B cell (primary cell): ENCODE data around the gene LRRC8E. TPM values are rescaled to one million over a fixed set of nuclear protein-coding genes. Genes with fewer than 3 reads are reported as not detected.
A peak's percentile ranks its signal among the peaks of the same experiment; 100 is the strongest.

ENCODE experiments used
- ATAC-seq: fragments of 200-7000 bp; cut with Tn5 transposase; one replicate; pipeline ENCODE4 v1.10.0; 2021; ENCODE audit warnings: low read depth, mild to moderate bottlenecking, moderate number of reproducible peaks, moderate library complexity
- CTCF ChIA-PET: fragments of 350-600 bp; sonication (Branson Sonifier 250); formaldehyde crosslinking; loops from one replicate; lab custom pipeline; 2021; ENCODE audit warnings: antibody characterized with exemption, inconsistent platforms; lab: Charles Lee
- POLR2A ChIA-PET: fragments of 350-600 bp; sonication (Branson Sonifier 250); formaldehyde crosslinking; loops from one replicate; lab custom pipeline; 2021; ENCODE audit warnings: antibody characterized with exemption; lab: Charles Lee
- DNase-seq: peaks from one replicate; pipeline ENCODE4 v3.0.0; 2013
- H2AFZ ChIP-seq: 2 replicates; pipeline ENCODE4 v1.6.1; 2012; ENCODE audit warnings: mild to moderate bottlenecking, low read depth, low read length; ENCODE audit not compliant: insufficient read depth, poor library complexity, severe bottlenecking
- H3K27ac ChIP-seq, 2 donors: 1 replicate in 1 of 2; 2 replicates in 1 of 2; pipeline ENCODE4 v1.5.1; 2012 to 2013; ENCODE audit warnings: low read length in 2 of 2, mild to moderate bottlenecking in 2 of 2, moderate library complexity in 1 of 2
- H3K27me3 ChIP-seq, 4 experiments: fragments of 200-600 bp in 1 of 4; sonication (generic) in 1 of 4; replicated peaks in 1 of 4; 1 replicate in 2 of 4; 2 replicates in 2 of 4; pipeline versions ENCODE4 v1.6.1 to v1.7.0; 2013 to 2016; ENCODE audit warnings: low read length in 3 of 4, mild to moderate bottlenecking in 2 of 4, mixed read lengths in 1 of 4, moderate library complexity in 1 of 4; ENCODE audit not compliant: insufficient read depth in 4 of 4, control insufficient read depth in 3 of 4; ENCODE audit errors: control extremely low read depth in 1 of 4
- H3K36me3 ChIP-seq, 2 experiments: replicated peaks in 1 of 2; 1 replicate in 1 of 2; 2 replicates in 1 of 2; pipeline versions ENCODE4 v1.6.1 to v1.7.1; 2013; ENCODE audit warnings: low read length in 1 of 2; ENCODE audit not compliant: insufficient read depth in 2 of 2, control insufficient read depth in 1 of 2; ENCODE audit errors: control extremely low read depth in 1 of 2, extremely low read depth in 1 of 2
- H3K4me1 ChIP-seq, 2 donors: fragments of 200-600 bp in 1 of 2; sonication (generic) in 1 of 2; 1 replicate in 1 of 2; 2 replicates in 1 of 2; pipeline versions ENCODE4 v1.5.1 to v1.6.1; 2013 to 2017; ENCODE audit warnings: low read length in 2 of 2; ENCODE audit not compliant: control insufficient read depth in 2 of 2, insufficient read depth in 2 of 2
- H3K4me2 ChIP-seq: replicated peaks from 2 replicates; pipeline ENCODE3; 2012; ENCODE audit warnings: mild to moderate bottlenecking, low read depth, low read length; ENCODE audit not compliant: poor library complexity, severe bottlenecking
- H3K4me3 ChIP-seq, 5 experiments: fragments of 200-600 bp in 1 of 5; sonication (generic) in 1 of 5; 1 replicate in 3 of 5; 2 replicates in 2 of 5; pipeline versions ENCODE4 v1.5.1 to v1.7.0; 2011 to 2016; ENCODE audit warnings: low read length in 4 of 5, mild to moderate bottlenecking in 4 of 5, low read depth in 2 of 5, control low read depth in 1 of 5, moderate library complexity in 1 of 5; ENCODE audit not compliant: insufficient read depth in 1 of 5; ENCODE audit errors: control extremely low read depth in 1 of 5, extremely low read depth in 1 of 5
- H3K79me2 ChIP-seq: fragments of 200-600 bp; sonication (generic); one replicate; pipeline ENCODE4 v1.6.0; 2016; ENCODE audit warnings: low read length; ENCODE audit not compliant: control insufficient read depth, insufficient read depth
- H3K9ac ChIP-seq: fragments of 200-600 bp; sonication (generic); 2 replicates; pipeline ENCODE4 v1.6.1; 2017; ENCODE audit warnings: mild to moderate bottlenecking, low read length, moderate library complexity
- H3K9me3 ChIP-seq, 3 donors: one replicate each; pipeline versions ENCODE4 v1.6.1 to v1.7.1; 2013; ENCODE audit warnings: low read length in 2 of 3; ENCODE audit not compliant: control insufficient read depth in 2 of 3, insufficient read depth in 1 of 3; ENCODE audit errors: control extremely low read depth in 1 of 3
- H4K20me1 ChIP-seq: 2 replicates; pipeline ENCODE4 v1.6.0; 2012; ENCODE audit warnings: mild to moderate bottlenecking, low read length; ENCODE audit not compliant: insufficient read depth, control insufficient read depth, poor library complexity, severe bottlenecking
- H3K27ac Mint-ChIP-seq: one replicate; pipeline ENCODE4 v1.8.0; 2021; ENCODE audit warnings: mixed read lengths
- H3K27me3 Mint-ChIP-seq: one replicate; pipeline ENCODE4 v1.8.0; 2021; ENCODE audit warnings: mixed read lengths
- H3K4me1 Mint-ChIP-seq: one replicate; pipeline ENCODE4 v1.8.0; 2021; ENCODE audit warnings: mixed read lengths
- H3K4me3 Mint-ChIP-seq: one replicate; pipeline ENCODE4 v1.8.0; 2021; ENCODE audit warnings: mixed read lengths
- H3K9me3 Mint-ChIP-seq: one replicate; pipeline ENCODE4 v1.8.0; 2022; ENCODE audit warnings: mixed read lengths; ENCODE audit not compliant: insufficient read depth
- CTCF ChIP-seq: fragments of 200-600 bp; IDR thresholded peaks from one replicate; pipeline ENCODE4 v1.8.0; 2022; ENCODE audit warnings: antibody characterized with exemption, mild to moderate bottlenecking
- EZH2 ChIP-seq: IDR thresholded peaks from 2 replicates; pipeline ENCODE4 v1.6.1; 2012; ENCODE audit warnings: borderline replicate concordance, low read depth, mild to moderate bottlenecking, moderate library complexity, low read length; ENCODE audit not compliant: insufficient read depth, poor library complexity, severe bottlenecking
- WGBS: methylation state at CpG from one replicate; pipeline ENCODE4 v1.1.5; 2013; ENCODE audit warnings: missing lambda C conversion rate; ENCODE audit not compliant: insufficient coverage; 5-methylcytosine and 5-hydroxymethylcytosine counted together
- intact Hi-C: fragments of 100-400 bp; cut with micrococcal nuclease; formaldehyde crosslinking; loops from one replicate; pipeline ENCODE4 v1.10.0; 2022
- polyA plus RNA-seq: library from polyadenylated mRNA; depleted of rRNA; stranded (reverse); fragments of >200 nt; gene quantifications from 2 replicates; pipeline ENCODE4 v1.2.3, GENCODE V29; 2012
- total RNA-seq, 2 donors: library from RNA; stranded (reverse); fragments of 120-200 nt in 1 of 2; gene quantifications; 1 replicate in 1 of 2; 2 replicates in 1 of 2; pipeline versions ENCODE4 v1.2.3 to v1.2.4, GENCODE V29; 2013 to 2022

LRRC8E gene
- total and polyA plus RNA-seq, 2 donors (not counting 1 experiment from before 2014, with no cell fraction given): not detected

GRCh38 chr19:7863157-7863970 is 24.9 kb upstream of the LRRC8E start:
- TF ChIP-seq EZH2: no peak
- TF ChIP-seq CTCF: no peak
- peaks cover 16% of the 10 kb centered on the region for H3K4me1 Mint-ChIP-seq
- H4K20me1 ChIP-seq: no peaks in the 10 kb centered on the region
- 40% methylated on average over 83 of the region's 83 CpGs for WGBS
- ChIA-PET POLR2A (interaction anchor here (1.1 kb wide), 1 partner anchor 46 kb away, joined by 5 read pairs; no protein-coding TSS in a partner anchor), CTCF (interaction anchor here (0.9 kb wide), 1 partner anchor 63 kb away, joined by 3 read pairs; the partner anchor contains the start of gene CTXN1)
- peaks cover 0 to 3% of the 10 kb centered on the region in 2 experiments for H3K36me3 ChIP-seq
- H3K9me3 ChIP-seq: peaks cover 0 to 38% (median 0%) of the 10 kb centered on the region in 3 donors
- H2AFZ ChIP-seq: no peak overlapping the region
- H3K9me3 Mint-ChIP-seq: no peaks in the 10 kb centered on the region
- ATAC-seq: peak; percentile 3
- H3K27ac ChIP-seq: no peak overlapping the region
- peak overlapping the region; percentile 80 for H3K4me2 ChIP-seq
- peak; percentile 47 for DNase-seq
- peaks cover 28% of the 10 kb centered on the region for H3K27me3 Mint-ChIP-seq
- no peaks in the 10 kb centered on the region for H3K79me2 ChIP-seq
- peak overlapping the region; percentile 37 for H3K27ac Mint-ChIP-seq
- peak overlapping the region; percentile 56 for H3K4me3 Mint-ChIP-seq
- intact Hi-C loops: no loop called here
- peaks cover 30 to 34% of the 10 kb centered on the region in 2 donors for H3K4me1 ChIP-seq
- H3K9ac ChIP-seq: no peak overlapping the region
- no peak overlapping the region for H3K4me3 ChIP-seq
- peaks cover 0 to 89% (median 35%) of the 10 kb centered on the region in 4 experiments for H3K27me3 ChIP-seq
